CD1c-positive myeloid dendritic cell (primary cell): ENCODE results near the gene RBM14.
"Not testable (repeated sequence)": the region's sequence is repeated elsewhere in the genome, so short reads cannot be mapped to it uniquely, and the experiment has no call there.

Experiments
- DNase-seq: peaks from one replicate; pipeline ENCODE4 v3.0.0-alpha.2; 2016; ENCODE audit errors: extremely low spot score

The RBM14 gene

GRCh38 chr11:66631883-66632282 is 15.5 kb downstream of the RBM14 start:
- DNase-seq: no peak

GRCh38 chr11:66632952-66633351 is 16.5 kb downstream of the RBM14 start:
- no peak for DNase-seq

DNA sequence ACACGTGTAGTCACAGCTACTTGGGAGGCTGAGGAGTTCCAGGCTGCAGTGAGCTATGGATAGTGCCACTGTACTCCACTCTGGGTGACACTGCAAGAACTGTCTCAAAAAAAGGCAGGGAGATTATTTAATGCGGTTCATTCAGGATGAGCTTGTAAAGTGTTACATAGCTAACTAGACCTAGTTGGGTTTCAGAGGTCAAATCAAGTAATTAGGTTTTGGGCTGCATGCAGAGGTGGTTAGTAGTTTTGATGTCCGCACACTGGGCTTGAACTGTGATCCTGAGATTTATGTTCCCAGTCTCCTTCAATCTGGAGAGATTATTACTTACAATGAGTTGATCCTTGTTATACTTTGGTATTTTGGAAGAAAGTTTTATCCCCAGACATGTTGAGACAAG is 20.0 kb downstream of the RBM14 start:
- DNase-seq: no peak

- DNase-seq: no peak
Measured at GRCh38 chr11:66637557-66638176, 21.2 kb downstream of the RBM14 start.

DNA sequence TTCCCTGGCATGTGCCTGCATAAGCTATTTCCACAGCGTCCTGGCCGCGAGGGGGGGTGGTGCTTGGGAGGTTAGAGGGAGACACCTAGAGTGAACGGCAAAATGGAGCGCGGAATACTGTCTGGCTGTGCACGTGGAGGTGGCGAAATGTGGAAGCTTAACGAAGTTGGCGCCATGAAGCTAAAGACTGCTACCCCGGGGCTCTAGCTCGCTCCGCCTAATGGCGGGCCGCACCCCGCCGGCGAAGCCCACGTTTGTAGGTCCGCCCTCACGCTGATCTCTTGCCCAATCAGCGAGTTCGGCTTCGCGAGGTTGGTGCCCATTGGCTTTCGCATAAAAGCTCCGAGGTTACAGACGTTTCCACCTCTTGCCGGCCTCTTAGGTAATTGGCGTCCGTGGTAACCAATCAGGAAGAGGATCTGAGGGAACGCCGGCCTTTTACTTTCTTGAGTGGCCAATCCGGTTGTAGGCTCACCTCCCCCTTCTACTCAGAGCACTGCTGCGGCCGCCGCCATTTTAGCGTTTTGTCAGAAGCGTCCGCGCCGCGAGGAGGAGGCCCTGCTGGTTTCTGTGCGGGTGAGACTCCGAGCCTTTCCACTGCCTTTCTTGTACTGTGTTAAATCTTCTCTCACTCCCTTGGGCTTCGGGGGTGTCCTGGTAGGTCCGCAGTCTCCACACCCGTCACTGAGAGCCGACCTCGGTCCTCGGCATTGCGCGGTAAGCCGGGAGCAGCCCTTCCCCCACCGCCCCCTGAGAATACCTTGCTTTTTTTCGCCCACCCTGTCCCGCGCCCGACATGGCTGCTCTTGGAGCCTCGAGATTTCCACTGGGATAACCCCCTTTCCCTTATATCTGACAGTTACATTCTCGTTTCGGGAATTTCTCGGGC is 22.0 kb downstream of the RBM14 start, which contains the start of gene RBM4:
Gene RBM4, plus strand, starts transcription at position 527 of the 889 bp plus-strand sequence. CDS start 1,009 bp downstream, outside the sequence.
- peak; percentile 100 for DNase-seq

- DNase-seq: peak; percentile 60
Measured at GRCh38 chr11:66639066-66639813, 22.8 kb downstream of the RBM14 start.

GRCh38 chr11:66639814-66640340 is 23.4 kb downstream of the RBM14 start:
- DNase-seq: not testable (repeated sequence)

DNA sequence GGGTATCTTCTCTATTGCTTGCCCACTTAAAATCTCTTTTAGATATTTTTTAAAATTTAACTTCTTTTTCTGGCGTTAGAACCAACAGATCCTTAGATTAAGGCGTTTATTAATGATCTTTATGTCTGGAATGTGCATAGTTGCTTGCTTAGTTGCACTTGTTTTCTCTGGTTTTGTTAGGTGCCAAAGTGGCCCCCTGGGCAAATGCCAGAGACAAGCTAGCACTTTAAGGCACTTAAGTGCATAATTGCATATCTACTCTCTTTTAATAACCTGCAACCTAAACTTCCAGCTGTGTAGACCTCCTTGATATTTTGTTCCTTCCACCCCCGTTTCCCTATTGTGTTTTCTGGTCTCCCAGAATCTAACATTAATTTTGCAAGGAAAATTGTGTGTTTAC is 25.4 kb downstream of the RBM14 start:
- no peak for DNase-seq

GRCh38 chr11:66643745-66644437 is 27.5 kb downstream of the RBM14 start:
- no peak for DNase-seq

DNA sequence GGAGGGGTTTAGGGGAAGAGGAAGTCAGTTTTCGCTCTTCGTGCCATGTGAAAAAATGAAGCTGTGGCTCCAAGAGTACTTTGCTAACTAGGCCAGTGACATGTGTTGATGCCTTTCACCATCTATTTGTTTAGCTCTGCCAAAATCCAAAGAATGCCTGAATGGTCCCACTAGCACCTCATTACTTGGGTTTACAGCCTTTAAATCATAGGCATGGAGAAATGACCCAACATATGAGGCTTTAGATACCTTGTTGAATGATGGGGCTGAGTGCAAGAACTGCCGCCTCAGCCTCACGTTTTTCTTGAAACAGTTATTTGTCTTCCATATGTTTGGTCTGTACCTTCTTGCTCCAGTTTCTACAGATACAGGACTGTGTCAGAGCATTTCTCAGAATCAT is 30.4 kb downstream of the RBM14 start:
- DNase-seq: peak; percentile 54

- no peak for DNase-seq
Measured at GRCh38 chr11:66649903-66650302, 33.5 kb downstream of the RBM14 start.

- no peak for DNase-seq
Measured at GRCh38 chr11:66651016-66651415, 34.6 kb downstream of the RBM14 start.

GRCh38 chr11:66652651-66653050 is 36.2 kb downstream of the RBM14 start:
- no peak for DNase-seq

GRCh38 chr11:66653123-66653522 is 36.7 kb downstream of the RBM14 start:
- DNase-seq: no peak

DNA sequence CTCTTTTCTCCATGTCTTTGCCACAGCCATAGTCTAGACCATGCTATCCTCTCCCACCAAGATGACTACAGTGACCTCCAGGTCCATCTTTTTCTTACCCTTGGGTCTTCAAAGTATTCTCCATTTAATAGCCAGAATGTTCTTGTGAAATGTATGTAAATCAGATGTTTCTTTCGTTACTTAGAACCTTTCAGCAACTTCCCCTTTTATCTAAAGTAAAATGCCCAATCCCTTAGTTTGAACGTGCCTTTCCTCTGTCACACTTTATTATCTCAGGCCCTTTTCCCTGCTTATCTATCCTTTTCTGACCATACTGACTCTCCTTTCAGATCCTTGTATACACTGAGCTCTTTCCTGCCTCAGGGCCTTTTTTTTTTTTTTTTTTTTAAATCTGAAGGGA is 43.3 kb downstream of the RBM14 start:
- peak; percentile 36 for DNase-seq

DNA sequence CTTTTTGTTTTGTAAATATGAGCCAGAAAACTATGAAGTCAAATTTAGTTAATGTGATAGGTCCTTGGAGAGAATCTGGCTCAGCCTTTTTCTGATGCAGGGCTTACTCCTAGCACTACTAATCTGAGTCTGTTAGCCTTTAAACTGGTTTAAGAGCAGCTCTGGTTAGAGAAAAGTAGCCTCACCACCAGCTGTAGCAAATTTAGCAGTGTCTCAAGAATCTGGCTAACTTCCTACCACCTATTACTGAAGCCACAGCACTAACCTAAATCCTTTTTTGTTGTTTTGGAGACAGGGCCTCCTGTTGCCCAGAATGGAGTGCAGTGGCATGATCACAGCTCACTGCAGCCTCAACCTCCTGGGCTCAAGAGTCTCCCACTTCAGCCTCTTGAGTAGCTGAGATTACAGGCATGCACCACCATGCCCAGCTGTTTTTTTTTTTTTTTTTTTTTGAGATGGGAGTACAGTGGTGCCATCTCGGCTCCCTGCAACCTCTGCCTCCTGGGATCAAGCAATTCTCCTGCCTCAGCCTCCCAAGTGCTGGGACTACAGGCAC is 47.4 kb downstream of the RBM14 start:
- no peak for DNase-seq

GRCh38 chr11:66665369-66665768 is 48.9 kb downstream of the RBM14 start:
- no peak for DNase-seq

GRCh38 chr11:66670816-66671215 is 54.4 kb downstream of the RBM14 start:
- DNase-seq: no peak

DNA sequence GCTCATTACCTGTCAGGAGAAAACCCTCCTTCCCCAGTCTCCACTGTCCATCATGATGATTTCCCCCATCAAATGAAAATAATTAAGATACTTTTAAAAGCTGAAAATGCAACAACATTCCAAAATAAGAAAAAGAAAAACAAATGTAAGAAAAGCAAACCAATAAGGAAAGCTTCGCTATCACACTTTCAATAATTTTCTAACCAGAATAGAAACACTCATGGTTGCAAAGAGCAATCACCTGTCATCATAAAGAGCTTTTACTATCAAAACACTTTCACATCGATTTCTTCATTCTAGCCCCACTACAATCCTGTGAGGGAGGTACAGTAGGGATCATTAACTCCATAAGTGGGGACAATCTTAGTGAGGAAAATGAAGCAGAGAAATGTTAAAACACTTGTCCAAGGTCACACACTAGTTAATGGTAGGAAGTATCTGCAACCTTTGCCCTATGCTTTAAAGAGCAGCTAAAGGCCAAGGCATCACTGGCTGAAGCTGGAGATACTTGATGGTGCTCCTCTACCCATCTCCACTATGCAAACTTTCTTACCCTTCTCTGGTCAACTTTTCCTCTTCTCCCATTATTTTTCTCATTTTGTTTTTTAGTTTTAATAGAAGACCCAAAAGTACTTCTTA is 58.7 kb downstream of the RBM14 start:
- DNase-seq: no peak

DNA sequence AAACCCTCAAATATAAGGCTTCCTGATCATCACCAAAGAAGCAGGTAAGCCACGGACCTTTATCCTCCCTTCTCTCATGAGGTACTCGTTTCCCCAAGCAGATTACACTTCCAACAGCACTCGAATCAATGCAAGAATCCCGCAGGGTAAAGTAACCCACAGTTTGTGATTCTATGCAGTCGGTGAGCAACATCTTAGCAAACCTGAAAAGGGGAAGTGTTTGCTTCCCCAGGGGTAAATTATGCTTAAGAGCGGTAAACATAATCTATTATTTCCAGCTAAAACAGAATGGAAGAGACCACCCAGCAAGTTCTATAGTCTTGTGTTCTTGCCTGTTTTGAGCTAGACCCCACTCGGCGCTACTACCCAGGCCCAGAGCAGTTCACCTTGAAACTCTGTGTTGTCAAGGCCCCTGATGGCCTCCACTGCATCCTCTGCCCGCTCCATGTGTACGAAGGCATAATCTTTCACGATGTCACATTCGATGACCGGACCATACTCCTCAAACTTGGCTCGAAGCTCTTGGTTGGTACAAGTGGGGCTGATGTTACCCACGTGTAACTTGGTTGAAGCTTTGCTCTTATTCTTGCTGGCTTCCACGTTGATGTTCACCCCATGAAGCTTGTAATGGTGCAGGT is 60.0 kb downstream of the RBM14 start:
- peak; percentile 39 for DNase-seq
